ENCODE data around the gene IFI27.

IFI27 gene

DNA sequence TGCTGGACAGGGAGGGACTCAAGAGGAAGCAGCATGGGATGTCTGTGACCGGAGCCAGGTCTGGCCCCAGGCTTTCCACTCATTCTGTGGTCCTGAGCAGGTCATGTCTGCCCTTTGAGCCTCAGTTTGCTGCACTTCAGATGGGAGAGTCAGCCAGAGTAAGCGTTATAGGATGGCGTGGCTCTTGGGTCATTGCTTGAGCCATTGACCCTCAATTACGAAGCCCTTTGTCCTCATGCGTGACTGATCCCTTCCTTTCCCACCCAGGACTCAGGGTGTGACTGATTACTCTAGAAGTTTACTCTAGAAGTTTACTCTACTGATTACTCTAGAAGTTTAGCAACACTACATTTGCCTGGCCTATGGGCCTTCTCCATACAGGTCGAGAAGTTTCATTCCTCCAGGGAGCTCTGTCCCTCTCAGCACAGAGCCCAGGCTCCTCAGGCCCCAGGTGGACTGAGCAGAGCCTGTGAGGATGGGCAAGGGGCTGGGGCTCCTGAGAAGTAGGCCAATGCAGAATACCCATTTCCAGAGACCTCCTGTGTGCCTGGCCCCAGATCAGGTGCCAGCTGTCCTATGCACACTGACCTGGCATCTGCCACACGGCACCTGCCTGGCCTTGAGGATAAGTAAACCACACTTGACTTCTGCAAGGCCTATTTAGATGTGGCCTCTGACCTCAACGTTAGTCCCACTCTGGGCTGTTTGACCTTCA lies 7.6 kb upstream of the IFI27 start:
- no peak for DNase-seq (ENCODE audit: low read depth)

DNA sequence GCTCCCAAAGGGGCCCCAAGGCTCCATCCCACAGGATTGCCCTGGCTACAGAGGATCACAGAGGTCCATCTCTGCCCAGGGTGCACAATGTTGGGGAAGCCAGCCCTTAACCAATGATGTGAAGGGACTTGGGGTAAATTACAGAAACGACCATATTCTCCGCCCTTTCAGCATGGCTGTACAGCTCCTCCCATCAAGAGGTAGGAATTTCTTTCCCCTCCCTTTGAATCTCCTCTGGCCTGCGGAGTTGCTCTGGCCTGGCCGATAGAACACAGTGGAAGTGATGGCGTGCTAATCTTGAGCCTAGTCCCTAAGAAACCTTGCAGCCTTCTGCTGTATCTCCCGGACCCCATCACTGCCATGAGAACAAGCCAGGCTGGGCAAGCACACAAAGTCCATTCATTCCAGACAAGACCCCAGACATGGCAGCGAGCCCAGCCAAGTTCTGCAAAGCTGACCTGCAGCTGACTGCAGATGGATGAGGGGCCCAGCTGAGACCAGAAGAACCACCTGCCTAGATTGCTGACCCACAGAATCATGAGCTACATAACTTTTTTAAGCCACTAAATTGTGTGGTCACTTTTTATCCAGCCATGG lies 6.9 kb upstream of the IFI27 start:
- no peak for DNase-seq (ENCODE audit: low read depth)

DNA sequence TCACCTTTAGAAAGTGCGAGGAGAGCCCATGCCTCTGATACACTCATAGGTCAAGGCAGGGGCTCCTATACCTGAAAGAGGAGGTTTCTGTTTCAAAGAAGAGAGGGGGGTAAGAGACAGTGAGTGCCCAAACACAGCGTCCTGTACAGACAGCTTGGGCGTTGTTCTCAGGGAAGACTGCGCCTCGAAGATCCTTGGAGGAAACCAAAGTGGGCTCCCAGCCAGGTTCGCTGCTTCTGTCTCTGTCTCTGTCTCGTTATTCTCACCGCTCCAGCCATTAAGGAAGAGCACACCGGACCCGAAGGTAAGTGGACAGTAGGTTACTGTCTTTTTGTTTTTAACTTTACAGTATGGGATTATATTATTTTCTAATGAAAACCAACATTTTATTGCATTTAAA lies 5.8 kb upstream of the IFI27 start:
- DNase-seq (ENCODE audit: low read depth): no peak

DNA sequence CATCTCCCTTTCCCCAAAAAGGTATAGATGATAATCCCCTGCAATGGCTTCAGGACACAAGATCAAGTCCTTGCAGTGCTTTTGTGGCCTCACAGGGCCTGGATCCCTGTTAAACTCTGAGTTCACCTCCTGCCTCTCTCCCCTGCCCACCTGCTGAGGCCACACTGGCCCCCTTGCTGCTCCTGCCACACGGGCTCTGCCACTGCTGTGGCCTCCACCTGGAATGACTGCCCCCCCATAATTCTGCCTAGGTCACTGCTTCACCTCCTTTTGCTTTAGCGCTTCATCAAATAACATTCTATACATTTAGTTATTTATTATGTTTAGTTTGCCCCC lies 653 bp upstream of the IFI27 start:
- no peak for DNase-seq (ENCODE audit: low read depth)

DNA sequence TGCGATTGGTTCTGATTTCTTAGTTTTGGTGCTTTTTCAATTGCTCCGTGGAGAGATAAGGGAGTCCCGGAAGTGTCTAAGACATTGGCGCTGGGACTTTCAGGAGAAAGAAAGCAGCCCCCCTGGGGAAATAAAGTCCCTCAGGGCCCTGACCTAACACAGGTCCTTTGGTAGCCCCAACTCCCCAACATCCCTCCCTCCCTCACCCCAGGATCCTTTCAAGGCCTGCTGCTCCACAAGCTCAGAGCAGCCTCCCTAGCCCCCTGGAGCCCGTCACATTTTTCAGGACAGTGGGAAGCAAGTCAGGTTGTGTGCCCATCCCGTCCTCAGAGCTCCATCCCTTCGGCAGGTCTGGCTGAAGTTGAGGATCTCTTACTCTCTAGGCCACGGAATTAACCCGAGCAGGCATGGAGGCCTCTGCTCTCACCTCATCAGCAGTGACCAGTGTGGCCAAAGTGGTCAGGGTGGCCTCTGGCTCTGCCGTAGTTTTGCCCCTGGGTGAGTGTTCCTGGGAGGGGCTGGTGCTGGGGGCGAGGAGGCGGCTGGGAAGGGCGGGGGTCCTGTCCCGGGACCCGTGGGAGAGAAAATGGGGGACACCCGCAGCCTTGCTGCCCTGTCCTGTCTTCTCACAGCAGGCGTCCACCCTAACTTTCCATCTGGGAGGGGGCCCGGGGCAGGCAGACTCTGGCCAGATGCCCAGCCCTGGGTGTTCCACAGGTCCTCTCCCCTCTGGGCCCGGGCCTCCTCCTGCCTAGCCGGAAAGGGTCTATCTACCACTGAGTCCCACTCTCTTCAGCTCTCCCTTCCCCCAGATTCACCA lies 950 bp downstream of the IFI27 start:
- no peak for DNase-seq (ENCODE audit: low read depth)

DNA sequence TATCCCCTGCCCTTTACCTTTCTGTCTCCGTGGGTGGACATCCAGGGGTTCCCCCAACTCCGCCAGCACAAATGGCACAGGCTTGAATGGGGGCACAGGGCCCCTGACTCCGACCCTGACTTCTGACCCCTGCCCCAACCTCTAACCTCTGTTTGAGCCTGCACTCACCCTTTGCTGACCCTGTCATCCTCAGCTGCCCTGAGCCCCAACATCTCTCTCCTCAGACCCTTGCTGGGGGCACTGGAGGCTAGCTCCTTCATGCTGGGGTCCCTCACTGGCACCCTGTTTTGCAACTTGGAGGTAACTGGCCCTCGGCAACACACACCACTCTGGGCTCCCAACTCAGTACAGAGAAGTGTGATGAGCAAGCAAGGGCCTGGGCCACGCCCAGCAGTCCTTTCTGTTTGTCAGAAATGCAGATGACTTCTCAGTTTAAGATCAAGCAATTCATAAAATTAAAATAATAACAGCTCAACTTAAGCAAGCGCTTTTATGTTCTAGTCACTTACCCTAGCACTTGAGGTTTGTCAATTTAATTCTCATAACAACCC lies 2.1 kb downstream of the IFI27 start:
- DNase-seq (ENCODE audit: low read depth): no peak

DNA sequence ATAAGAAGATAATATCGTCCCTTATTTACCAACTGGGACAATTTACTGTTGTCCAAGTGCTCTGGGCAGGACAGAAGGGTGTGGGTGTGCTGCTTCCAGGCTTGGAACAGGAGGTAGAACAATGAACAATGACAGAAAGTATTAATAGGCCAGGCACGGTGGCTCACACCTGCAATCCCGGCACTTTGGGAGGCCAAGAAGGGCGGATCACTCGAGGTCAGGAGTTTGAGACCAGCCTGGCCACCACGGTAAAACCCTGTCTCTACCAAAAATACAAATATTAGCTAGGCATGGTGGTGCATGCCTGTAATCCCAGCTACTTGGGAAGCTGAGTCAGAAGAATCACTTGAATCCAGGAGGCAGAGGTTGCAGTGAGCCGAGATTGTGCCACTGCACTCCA lies 2.5 kb downstream of the IFI27 start:
- no peak for DNase-seq (ENCODE audit: low read depth)

DNA sequence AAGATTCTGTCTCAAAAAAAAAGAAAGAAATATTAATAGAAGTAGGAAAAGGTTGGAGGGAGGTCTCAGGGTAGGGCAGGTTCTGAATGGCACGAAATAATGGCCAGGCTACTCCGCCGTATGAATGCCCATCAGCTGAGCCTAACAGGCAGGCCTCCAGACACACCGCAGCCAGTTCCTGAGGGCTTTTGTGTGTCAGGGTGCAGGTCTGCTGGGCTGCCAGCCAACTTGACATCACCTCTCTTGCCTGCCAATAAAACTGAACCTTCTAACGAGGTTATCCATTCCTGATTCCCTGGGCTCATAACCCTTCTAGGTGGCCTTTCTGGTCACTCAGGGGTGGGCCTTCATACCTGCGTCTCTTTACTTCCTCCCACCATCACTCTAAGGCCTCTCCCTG lies 3.0 kb downstream of the IFI27 start:
- no peak for DNase-seq (ENCODE audit: low read depth)

DNA sequence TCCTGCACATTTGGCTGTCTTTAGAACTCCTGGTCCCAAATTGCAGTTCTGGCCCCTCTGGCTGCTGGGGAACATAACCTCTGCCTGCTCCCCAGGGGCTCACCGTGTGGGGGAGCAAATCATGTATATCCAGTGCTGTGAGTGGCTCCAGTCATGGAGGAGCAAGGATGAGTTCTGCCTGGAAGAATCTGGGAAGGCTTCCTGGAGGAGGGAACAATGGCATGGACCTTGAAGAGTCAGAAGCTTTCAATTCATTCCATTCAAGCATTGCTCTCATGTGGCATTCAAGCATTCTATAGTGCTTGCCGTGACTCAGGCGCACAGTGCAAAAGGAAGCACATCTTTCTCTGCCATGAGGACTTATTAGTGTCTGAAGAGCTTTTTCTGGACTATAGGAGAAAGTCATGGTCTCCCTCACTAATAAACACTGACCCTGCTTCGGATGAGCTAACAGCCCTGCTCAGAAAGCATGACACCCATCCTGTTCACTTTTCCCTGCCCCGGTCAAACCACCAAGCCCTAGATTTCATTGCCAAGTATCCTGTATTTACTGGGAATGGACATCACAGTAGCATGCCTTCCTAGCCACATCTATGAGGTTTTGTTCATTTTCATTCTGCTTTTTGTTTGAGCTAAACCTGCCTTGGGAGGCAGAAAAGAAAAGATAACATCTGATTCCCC lies 3.5 kb downstream of the IFI27 start:
- no peak for DNase-seq (ENCODE audit: low read depth)

DNA sequence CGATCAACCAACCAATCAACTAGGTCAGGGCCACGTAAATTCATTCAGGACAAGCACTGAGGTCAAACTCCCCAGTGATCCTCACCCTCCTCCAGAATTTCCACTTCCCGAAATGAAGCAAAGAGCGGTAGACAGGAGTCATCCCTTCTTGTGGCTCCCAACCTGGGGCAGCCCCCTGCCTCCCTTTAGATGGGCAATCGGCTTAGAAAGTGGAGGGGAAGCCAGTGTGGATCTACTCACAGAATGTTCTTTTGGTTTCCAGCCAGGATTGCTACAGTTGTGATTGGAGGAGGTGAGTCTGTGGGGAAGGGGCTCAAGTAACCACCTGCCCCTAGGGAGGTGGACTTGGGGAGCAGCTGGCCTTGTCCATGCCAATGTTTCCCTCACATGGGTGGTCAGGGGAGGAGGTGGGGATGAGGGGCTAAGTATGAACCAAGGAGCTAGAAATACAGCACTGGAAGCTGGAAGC lies 4.1 kb downstream of the IFI27 start:
- DNase-seq (ENCODE audit: low read depth): no peak

DNA sequence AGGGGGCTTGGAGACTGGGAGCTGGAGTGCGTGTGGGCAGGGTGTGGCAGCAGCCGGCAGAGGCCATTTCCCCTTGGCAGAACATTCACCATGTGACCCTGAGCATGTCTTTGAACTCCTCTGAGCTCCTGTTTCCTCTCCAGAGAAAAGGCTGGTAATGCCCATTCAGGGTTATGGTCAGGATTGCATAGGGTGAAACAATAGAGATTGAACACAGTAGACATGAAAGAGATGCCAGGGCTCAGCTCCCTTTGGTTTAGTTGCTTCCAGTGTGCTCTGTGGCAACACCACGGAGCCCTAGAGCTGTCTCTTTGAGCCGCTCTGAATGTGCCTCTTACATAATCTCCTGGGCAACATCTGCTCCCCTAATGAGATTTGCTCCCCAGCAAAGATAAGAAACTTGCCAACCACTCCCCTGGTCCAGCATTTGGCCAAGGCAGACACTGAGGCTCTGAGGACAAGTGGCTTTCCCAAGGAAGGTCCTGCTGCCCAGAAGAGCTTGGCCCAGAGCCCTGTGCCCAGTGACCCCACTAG lies 4.6 kb downstream of the IFI27 start:
- DNase-seq (ENCODE audit: low read depth): no peak

DNA sequence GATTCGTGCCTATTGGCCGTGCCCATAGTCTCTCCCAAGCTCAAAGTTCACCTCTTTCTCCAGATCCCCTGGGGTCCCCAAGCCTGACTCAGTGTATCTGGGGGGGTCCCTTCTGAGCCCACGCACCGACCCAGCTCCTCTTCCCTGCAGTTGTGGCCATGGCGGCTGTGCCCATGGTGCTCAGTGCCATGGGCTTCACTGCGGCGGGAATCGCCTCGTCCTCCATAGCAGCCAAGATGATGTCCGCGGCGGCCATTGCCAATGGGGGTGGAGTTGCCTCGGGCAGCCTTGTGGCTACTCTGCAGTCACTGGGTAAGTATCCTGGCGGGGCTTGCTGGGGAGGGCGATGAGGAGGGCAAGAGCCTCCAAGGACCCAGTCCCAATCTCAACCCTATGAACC lies 5.1 kb downstream of the IFI27 start:
- DNase-seq (ENCODE audit: low read depth): no peak

DNA sequence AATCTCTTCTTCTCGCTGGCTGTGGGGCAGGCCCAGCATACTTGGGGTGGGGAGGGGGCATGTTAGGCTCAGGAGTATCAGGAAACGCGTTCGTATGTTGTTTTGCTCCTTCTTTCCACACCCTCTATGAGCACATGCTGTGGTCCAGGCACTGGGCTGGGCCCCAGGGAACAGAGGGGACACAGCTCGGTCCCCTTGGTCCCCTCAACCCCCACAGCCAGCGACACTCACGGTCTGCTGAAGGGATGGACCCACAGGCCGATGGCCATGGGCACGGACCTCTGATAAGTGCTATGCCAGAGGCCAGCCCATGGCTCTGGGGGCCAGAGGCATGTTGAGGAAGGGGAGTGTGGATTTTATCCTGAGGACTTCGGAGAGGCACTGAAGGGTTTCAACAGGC lies 6.2 kb downstream of the IFI27 start:
- no peak for DNase-seq (ENCODE audit: low read depth)

DNA sequence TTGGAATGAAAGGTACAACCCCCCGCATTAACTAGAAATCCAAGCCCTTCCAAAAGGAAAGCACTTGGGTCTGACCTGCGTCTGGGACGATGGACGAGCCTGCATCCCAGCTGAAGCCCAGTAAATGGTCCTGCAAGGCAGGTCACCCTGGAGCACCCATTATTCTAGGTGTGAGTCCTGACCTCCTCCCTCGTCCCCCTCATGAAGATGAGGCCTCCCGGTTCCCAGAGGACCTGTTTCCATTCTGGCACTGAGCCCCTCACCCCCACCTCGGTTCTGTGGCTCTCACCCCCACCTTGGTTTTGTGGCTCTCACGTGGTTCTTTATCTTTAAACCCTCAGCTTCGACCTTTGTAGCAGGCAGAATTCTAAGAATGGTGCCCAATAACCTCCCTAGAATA lies 7.3 kb downstream of the IFI27 start:
- no peak for DNase-seq (ENCODE audit: low read depth)

DNA sequence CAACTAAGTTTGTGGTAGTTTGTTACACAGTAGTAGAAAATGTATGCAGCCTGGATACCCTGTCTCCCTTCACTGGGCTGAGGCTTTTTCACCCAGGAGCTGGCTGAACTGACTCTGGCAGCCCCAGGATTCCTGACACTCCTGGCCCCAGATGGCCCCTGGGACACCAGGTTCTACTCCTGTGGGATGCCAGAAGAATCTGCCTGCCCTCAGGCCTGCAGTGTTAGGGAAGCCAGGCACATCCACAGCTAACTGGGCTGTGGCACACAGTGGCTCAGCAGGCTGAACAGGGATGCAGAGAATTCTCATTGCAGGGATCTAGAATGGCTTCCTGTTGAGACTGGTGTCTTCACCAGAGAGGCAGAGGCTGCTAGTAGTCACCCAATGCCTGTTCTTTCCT lies 8.5 kb downstream of the IFI27 start:
- no peak for DNase-seq (ENCODE audit: low read depth)

DNA sequence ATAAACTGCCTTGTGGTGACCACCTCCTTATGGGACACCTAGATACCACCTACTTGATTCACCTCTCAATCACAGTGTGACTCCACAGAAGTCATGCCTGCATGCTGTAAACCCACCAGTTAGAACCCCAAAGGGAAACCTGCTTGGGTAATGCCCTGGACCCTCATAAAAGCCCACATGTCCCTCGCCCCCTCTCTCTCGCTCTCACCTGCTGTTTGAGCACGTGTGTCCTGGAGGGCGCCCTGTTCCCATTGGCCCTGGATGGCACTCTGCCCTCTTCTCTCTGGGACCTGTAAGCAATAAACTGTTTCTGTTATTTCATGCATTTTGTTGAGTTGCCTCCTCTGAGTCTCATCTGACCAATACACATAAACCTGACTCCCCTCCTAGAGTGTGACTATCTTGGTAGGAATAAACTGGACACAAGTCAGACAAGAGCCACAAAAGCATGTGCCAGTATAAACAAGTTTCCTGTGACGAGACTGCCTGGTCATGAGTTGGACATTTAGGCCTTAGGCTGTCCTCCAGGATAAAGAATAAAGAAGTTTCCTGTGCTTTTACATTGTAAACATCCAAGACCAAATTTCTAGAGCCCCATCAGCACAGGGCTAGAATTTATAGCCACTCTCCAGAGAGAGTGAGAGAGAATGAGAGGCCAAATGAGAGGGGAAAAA lies 10.3 kb downstream of the IFI27 start:
- no peak for DNase-seq (ENCODE audit: low read depth)

DNA sequence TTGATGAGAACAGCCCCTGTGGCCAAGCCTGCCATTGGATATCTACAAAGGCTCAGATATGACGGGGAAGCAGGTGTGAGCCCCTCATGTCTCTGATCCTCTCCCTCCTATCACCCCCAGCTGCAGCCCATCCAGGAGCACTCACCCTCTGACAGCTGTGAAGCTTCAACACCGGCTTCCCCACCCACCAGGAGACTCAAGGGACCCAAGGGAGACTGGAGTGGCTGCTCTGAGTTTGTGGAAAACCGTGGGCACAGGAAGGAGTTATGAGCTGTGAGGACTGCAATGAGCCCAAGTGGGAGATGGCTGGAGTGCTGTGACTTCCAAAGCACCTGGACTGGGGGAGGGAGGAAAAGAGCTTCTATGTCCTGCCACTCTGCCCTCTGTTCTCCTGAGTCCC lies 10.9 kb downstream of the IFI27 start:
- DNase-seq (ENCODE audit: low read depth): no peak

DNA sequence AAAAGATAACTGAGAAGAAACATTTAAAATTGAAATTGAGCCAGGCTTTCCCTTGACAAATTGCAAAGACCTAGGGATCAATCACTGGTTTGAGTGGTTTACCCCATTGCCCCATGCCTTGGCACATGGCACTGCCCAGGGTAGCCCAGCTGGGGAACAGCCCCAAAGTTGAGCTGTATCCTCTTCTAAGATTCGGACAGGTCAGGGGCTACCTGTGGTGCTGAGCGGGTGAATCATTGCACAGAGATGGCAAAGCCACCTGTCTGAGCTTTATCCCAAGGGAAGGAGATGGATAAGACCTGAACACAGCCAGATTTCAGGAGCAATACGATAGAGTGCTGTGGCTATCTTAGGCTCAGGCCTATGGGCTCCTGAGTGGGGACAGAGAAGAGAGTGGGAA lies 11.9 kb downstream of the IFI27 start:
- no peak for DNase-seq (ENCODE audit: low read depth)

DNA sequence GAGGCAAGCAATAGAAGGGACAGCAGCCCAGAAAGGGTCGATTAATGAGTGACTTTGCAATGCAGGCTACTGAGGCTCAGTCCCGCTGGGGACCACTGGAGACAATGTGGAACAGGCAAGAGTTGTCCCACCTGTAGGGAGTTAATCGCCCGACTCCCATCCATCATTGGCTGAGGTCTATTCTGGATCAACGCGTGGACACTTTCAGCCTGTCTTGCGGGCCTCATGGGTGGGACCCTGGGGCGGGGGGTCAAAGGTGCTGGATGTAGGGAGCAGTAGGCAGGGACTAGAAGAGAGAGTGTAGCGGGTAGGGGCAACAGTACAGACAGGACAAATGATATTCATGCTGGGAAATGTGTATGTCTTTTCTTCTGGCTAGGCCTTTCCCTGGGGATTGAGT lies 12.8 kb downstream of the IFI27 start:
- DNase-seq (ENCODE audit: low read depth): no peak

DNA sequence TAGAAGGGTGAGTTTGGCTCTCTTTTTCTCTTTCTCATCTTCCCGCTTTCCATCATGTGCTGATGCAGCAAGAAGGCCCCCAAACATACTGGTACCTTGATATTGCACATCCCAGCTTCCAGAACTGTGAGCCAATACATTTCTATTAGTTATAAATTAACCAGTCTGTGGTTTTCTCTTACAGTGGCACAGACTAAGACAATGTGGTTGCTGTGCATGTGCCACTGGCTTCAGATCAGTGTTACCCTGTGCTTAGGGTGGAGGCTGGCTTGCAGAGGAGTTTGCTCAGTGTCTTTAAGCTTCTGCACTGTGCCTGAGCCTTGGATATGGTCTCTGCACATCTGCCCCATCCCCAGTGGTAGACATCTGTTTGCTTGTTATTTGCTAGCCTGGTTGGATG lies 13.3 kb downstream of the IFI27 start:
- no peak for DNase-seq (ENCODE audit: low read depth)

DNA sequence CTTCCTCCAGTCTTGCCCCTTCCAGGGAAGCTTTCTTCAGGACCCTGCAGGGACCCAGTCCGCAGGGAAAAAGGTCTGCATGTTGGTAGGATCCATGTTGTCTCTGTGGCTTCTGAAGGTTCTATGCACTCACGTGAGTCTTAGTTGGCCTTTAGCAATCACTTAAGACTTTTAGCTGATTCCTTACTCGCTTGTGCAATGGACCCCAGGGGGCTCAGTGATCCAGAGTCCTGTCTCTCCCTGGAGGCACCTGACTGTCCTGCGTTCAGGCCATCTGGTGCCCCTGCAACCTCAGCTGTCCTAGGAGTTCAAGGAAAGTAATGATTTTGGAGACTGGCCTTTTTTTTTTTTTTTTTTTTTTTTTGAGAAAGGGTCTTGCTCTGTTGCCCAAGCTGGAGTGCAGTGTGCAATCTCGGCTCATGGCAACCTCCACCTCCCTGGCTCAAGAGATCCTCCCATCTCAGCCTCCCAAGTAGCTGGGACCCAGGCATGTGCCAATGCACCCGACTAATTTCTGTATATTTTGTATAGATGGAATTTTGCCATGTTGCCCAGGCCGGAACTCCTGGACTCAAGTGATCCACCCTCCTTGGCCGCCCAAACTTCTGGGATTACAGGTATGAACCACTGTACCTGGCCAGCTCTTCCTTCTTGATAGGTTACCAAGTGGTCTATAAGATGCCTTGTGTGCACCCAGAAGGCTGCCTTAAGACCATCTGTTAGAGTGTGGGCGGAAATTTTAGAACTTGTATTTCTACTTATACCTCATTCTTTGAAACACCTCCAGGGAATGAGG lies 14.2 kb downstream of the IFI27 start:
- DNase-seq (ENCODE audit: low read depth): no peak
